ENCODE results near the gene LKAAEAR1. TPM values are rescaled to one million over a fixed set of nuclear protein-coding genes. Genes with fewer than 3 reads are reported as not detected.

LKAAEAR1 gene
- total and polyA plus RNA-seq, 2 experiments from 2014 or later = 1.8 TPM; not detected in 1

DNA sequence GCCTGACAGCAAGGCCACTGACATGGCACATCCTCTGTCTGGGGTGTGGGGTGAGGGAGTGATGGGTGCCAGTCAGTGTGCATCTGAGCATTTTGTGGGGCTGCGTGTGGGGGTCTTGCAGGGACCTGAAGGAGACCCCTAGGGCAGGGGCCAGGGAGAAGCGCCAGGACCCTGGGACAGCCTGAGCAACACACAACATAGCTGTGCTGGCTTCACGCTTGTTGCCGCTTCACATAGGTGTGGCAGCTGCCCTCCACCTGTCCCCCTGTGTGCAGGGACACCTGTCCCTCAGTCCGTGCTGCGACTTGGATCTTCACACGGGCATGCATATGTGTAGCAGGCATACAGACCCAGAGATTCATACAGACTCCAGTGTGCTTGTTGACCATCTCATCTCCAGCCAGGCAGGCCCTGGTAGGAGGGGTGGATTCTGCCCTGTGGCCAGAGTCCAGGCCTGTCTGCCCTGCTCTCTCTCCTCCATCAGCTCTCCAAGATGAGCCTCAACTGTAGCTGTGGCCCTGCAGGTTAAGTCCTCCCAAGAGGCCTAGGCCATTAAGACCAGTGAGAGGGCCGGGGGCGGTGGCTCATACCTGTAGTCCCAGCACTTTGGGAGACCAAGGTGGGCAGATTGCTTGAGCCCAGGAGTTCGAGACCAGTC, 26.3 kb upstream of the LKAAEAR1 start:
- H2AFZ ChIP-seq = no peak overlapping the region
- H3K27ac Mint-ChIP-seq = no peak overlapping the region
- no peaks in the 10 kb centered on the region for H4K20me1 ChIP-seq (replicated peaks; ENCODE audit: insufficient read depth)
- no peaks in the 10 kb centered on the region for H3K36me3 Mint-ChIP-seq (ENCODE audit: low read depth)
- no peak overlapping the region for H3K4me3 Mint-ChIP-seq
- no peaks in the 10 kb centered on the region for H3F3A ChIP-seq (replicated peaks; ENCODE audit: low read depth)
- no peaks in the 10 kb centered on the region; the same call in 2 of the 3 replicates for H3K9me3 Mint-ChIP-seq
- H3K4me1 ChIP-seq (ENCODE audit: insufficient read depth) = no peaks in the 10 kb centered on the region
- DNase-seq (ENCODE audit: low spot score) (peak; percentile 0), ATAC-seq (no peak)
- H3K4me2 ChIP-seq = no peak overlapping the region
- H3K9me2 ChIP-seq (ENCODE audit: insufficient read depth) = no peaks in the 10 kb centered on the region
- H3K79me2 ChIP-seq (replicated peaks; ENCODE audit: insufficient read depth) = no peaks in the 10 kb centered on the region
- peaks cover 7% of the 10 kb centered on the region for H3K27me3 Mint-ChIP-seq (ENCODE audit: insufficient read depth, low read depth, poor library complexity)
- no peak for TF ChIP-seq POLR2AphosphoS5 (IDR thresholded peaks at IDR 0.05; ENCODE audit: low read depth)
- no peak for TF ChIP-seq NANOG (IDR thresholded peaks at IDR 0.05; ENCODE audit: borderline replicate concordance)
- TF ChIP-seq, protein P1, sequence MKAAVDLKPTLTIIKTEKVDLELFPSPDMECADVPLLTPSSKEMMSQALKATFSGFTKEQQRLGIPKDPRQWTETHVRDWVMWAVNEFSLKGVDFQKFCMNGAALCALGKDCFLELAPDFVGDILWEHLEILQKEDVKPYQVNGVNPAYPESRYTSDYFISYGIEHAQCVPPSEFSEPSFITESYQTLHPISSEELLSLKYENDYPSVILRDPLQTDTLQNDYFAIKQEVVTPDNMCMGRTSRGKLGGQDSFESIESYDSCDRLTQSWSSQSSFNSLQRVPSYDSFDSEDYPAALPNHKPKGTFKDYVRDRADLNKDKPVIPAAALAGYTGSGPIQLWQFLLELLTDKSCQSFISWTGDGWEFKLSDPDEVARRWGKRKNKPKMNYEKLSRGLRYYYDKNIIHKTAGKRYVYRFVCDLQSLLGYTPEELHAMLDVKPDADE (IDR thresholded peaks at IDR 0.05) = no peak
- TF ChIP-seq JUNB (IDR thresholded peaks at IDR 0.05; ENCODE audit: unreplicated experiment) = no peak
- no peak for TF ChIP-seq ZNF114 (CRISPR knock-in tag; IDR thresholded peaks at IDR 0.05)
- no peak for TF ChIP-seq EZH2 (IDR thresholded peaks at IDR 0.05; ENCODE audit: low read depth, unreplicated experiment)
- TF ChIP-seq, protein P2, sequence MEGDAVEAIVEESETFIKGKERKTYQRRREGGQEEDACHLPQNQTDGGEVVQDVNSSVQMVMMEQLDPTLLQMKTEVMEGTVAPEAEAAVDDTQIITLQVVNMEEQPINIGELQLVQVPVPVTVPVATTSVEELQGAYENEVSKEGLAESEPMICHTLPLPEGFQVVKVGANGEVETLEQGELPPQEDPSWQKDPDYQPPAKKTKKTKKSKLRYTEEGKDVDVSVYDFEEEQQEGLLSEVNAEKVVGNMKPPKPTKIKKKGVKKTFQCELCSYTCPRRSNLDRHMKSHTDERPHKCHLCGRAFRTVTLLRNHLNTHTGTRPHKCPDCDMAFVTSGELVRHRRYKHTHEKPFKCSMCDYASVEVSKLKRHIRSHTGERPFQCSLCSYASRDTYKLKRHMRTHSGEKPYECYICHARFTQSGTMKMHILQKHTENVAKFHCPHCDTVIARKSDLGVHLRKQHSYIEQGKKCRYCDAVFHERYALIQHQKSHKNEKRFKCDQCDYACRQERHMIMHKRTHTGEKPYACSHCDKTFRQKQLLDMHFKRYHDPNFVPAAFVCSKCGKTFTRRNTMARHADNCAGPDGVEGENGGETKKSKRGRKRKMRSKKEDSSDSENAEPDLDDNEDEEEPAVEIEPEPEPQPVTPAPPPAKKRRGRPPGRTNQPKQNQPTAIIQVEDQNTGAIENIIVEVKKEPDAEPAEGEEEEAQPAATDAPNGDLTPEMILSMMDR (conservative IDR thresholded peaks at IDR 0.05; ENCODE audit: low read depth in 2 of 2) = no peak
- TF ChIP-seq, protein P3, sequence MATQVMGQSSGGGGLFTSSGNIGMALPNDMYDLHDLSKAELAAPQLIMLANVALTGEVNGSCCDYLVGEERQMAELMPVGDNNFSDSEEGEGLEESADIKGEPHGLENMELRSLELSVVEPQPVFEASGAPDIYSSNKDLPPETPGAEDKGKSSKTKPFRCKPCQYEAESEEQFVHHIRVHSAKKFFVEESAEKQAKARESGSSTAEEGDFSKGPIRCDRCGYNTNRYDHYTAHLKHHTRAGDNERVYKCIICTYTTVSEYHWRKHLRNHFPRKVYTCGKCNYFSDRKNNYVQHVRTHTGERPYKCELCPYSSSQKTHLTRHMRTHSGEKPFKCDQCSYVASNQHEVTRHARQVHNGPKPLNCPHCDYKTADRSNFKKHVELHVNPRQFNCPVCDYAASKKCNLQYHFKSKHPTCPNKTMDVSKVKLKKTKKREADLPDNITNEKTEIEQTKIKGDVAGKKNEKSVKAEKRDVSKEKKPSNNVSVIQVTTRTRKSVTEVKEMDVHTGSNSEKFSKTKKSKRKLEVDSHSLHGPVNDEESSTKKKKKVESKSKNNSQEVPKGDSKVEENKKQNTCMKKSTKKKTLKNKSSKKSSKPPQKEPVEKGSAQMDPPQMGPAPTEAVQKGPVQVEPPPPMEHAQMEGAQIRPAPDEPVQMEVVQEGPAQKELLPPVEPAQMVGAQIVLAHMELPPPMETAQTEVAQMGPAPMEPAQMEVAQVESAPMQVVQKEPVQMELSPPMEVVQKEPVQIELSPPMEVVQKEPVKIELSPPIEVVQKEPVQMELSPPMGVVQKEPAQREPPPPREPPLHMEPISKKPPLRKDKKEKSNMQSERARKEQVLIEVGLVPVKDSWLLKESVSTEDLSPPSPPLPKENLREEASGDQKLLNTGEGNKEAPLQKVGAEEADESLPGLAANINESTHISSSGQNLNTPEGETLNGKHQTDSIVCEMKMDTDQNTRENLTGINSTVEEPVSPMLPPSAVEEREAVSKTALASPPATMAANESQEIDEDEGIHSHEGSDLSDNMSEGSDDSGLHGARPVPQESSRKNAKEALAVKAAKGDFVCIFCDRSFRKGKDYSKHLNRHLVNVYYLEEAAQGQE (IDR thresholded peaks at IDR 0.05; ENCODE audit: unreplicated experiment) = no peak
- no peak for TF ChIP-seq ZNF331 (CRISPR knock-in tag; IDR thresholded peaks at IDR 0.05; ENCODE audit: low read depth)
- no peaks in the 10 kb centered on the region for H3K36me3 ChIP-seq (ENCODE audit: insufficient read depth)
- H3K27me3 ChIP-seq (ENCODE audit: insufficient read depth) = no peaks in the 10 kb centered on the region
- no peak overlapping the region for H3K4me3 ChIP-seq
- no peaks in the 10 kb centered on the region; the same call in 2 of the 3 replicates for H3K4me1 Mint-ChIP-seq
- H3K27ac ChIP-seq (ENCODE audit: low read depth) = no peak overlapping the region
